NCI-H510A treated with DMSO at 0.1 percent for 48 hours (cell line): ENCODE data around the gene PKD1.
A peak's percentile ranks its signal among the peaks of the same experiment; 100 is the strongest.

Experiments used
- DNase-seq: peaks from one replicate; lab custom pipeline; 2025; lab: John Stamatoyannopoulos, UW

PKD1 gene

GRCh38 chr16:2170080-2170479, 34.4 kb upstream of the PKD1 start:
- no peak for DNase-seq

- DNase-seq, result no peak
Observed at GRCh38 chr16:2167068-2167638, 31.5 kb upstream of the PKD1 start.

GRCh38 chr16:2166263-2167067, 30.8 kb upstream of the PKD1 start:
- DNase-seq, result no peak

- no peak for DNase-seq
Observed at GRCh38 chr16:2165861-2166260, 30.2 kb upstream of the PKD1 start.

GRCh38 chr16:2163211-2163881, 27.6 kb upstream of the PKD1 start:
- no peak for DNase-seq

GRCh38 chr16:2162676-2163118, 27.0 kb upstream of the PKD1 start:
- DNase-seq, result no peak

GRCh38 chr16:2161911-2162310, 26.2 kb upstream of the PKD1 start:
- DNase-seq, result no peak

- no peak for DNase-seq
Observed at GRCh38 chr16:2160915-2161551, 25.3 kb upstream of the PKD1 start.

- DNase-seq, result no peak
Observed at GRCh38 chr16:2159175-2159838, 23.6 kb upstream of the PKD1 start.

- DNase-seq, result no peak
Observed at GRCh38 chr16:2158262-2158638, 22.6 kb upstream of the PKD1 start.

- DNase-seq, result no peak
Observed at GRCh38 chr16:2157480-2158261, 22.0 kb upstream of the PKD1 start.

- DNase-seq, result no peak
Observed at GRCh38 chr16:2156849-2157224, 21.1 kb upstream of the PKD1 start.

- DNase-seq, result no peak
Observed at GRCh38 chr16:2155977-2156848, 20.5 kb upstream of the PKD1 start.

GRCh38 chr16:2155091-2155950, 19.6 kb upstream of the PKD1 start, which contains the start of gene TRAF7:
TRAF7 (plus strand) TSS chr16:2155782; CDS start chr16:2163921, 8,139 bp downstream.
- DNase-seq, result peak; percentile 94

- DNase-seq, result no peak
Observed at GRCh38 chr16:2154533-2155090, 18.9 kb upstream of the PKD1 start.

GRCh38 chr16:2152695-2153506, 17.2 kb upstream of the PKD1 start:
- no peak for DNase-seq

GRCh38 chr16:2151188-2152091, 15.7 kb upstream of the PKD1 start:
- DNase-seq, result no peak
